ENCODE measurements around the gene PFKM. TPM values are rescaled to one million over a fixed set of nuclear protein-coding genes. Genes with fewer than 3 reads are reported as not detected.

The PFKM gene
- total and polyA plus RNA-seq, 4 donors, result 4.5 to 23.9 (median 5.8) TPM

GRCh38 chr12:48086327-48086726 lies 32.8 kb upstream of the PFKM start:
- TF ChIP-seq ZBTB33 (IDR thresholded peaks at IDR 0.05), result no peak
- no peak for TF ChIP-seq RAD21 (IDR thresholded peaks at IDR 0.05)
- TF ChIP-seq RXRA (IDR thresholded peaks at IDR 0.05), result no peak
- no peak for TF ChIP-seq FOXA1 (IDR thresholded peaks at IDR 0.05)
- no peak for TF ChIP-seq EGR1 (IDR thresholded peaks at IDR 0.05; ENCODE audit: low read depth in 2 of 2)
- TF ChIP-seq TAF1 (conservative IDR thresholded peaks at IDR 0.05), result no peak
- no peak for TF ChIP-seq REST (IDR thresholded peaks at IDR 0.05)
- TF ChIP-seq ATF3 (IDR thresholded peaks at IDR 0.05), result no peak
- Histone ChIP-seq H3K27me3 (ENCODE audit: control insufficient read depth in 4 of 4, insufficient read depth in 4 of 4, low read length in 3 of 4) (no peaks in the 10 kb centered on the region), H3K4me1 (ENCODE audit: control insufficient read depth in 4 of 4, insufficient read depth in 4 of 4, low read length in 3 of 4) (no peaks in the 10 kb centered on the region), H3K36me3 (ENCODE audit: control insufficient read depth in 4 of 4, insufficient read depth in 3 of 4, low read depth in 1 of 4, low read length in 3 of 4) (peaks cover 4 to 40% (median 20%) of the 10 kb centered on the region in 4 donors), H3K9me3 (ENCODE audit: control insufficient read depth in 4 of 4, low read length in 3 of 4) (no peaks in the 10 kb centered on the region), H3K9ac (ENCODE audit: low read depth in 1 of 2, low read length in 2 of 2) (no peak overlapping the region), H3K27ac (ENCODE audit: low read depth in 1 of 2, low read length in 2 of 2) (no peak overlapping the region), H3K4me3 (ENCODE audit: low read depth in 1 of 3, low read length in 3 of 3) (no peak overlapping the region)
- 94% methylated on average over 3 of the region's 3 CpGs for WGBS
- DNase-seq (ENCODE audit: low spot score), result no peak

- H3K4me3 ChIP-seq (ENCODE audit: low read depth in 1 of 3, low read length in 3 of 3), result no peak overlapping the region
- WGBS, result 97% methylated on average over 1 of the region's 1 CpG
- no peak overlapping the region for H3K27ac ChIP-seq (ENCODE audit: low read depth in 1 of 2, low read length in 2 of 2)
- no peak for TF ChIP-seq HNF4G (IDR thresholded peaks at IDR 0.05)
- TF ChIP-seq EGR1 (IDR thresholded peaks at IDR 0.05; ENCODE audit: low read depth in 2 of 2), result no peak
- TF ChIP-seq CTCF (IDR thresholded peaks at IDR 0.05; ENCODE audit: low read depth, low read length, missing input control), result no peak
- no peak for TF ChIP-seq FOXA1 (IDR thresholded peaks at IDR 0.05)
- TF ChIP-seq FOXA2 (IDR thresholded peaks at IDR 0.05), result no peak
- no peak for TF ChIP-seq NR2F2 (IDR thresholded peaks at IDR 0.05)
- no peak for TF ChIP-seq REST (IDR thresholded peaks at IDR 0.05)
- no peak for TF ChIP-seq HNF4A (conservative IDR thresholded peaks at IDR 0.05)
- TF ChIP-seq JUND (IDR thresholded peaks at IDR 0.05), result no peak
- no peak for TF ChIP-seq TAF1 (conservative IDR thresholded peaks at IDR 0.05)
- TF ChIP-seq SP1 (IDR thresholded peaks at IDR 0.05), result no peak
- no peak for TF ChIP-seq ZBTB33 (IDR thresholded peaks at IDR 0.05)
- TF ChIP-seq GABPA (IDR thresholded peaks at IDR 0.05 in 1 of 2, conservative IDR thresholded peaks at IDR 0.05 in 1 of 2), result no peak
- TF ChIP-seq ATF3 (IDR thresholded peaks at IDR 0.05), result no peak
- TF ChIP-seq RAD21 (IDR thresholded peaks at IDR 0.05), result no peak
- no peak for TF ChIP-seq MAX (IDR thresholded peaks at IDR 0.05)
- no peak for TF ChIP-seq RXRA (IDR thresholded peaks at IDR 0.05)
- no peaks in the 10 kb centered on the region for H3K4me1 ChIP-seq (ENCODE audit: control insufficient read depth in 4 of 4, insufficient read depth in 4 of 4, low read length in 3 of 4)
- peaks cover 0 to 37% (median 19%) of the 10 kb centered on the region in 4 donors for H3K36me3 ChIP-seq (ENCODE audit: control insufficient read depth in 4 of 4, insufficient read depth in 3 of 4, low read depth in 1 of 4, low read length in 3 of 4)
- no peaks in the 10 kb centered on the region for H3K9me3 ChIP-seq (ENCODE audit: control insufficient read depth in 4 of 4, low read length in 3 of 4)
- H3K27me3 ChIP-seq (ENCODE audit: control insufficient read depth in 4 of 4, insufficient read depth in 4 of 4, low read length in 3 of 4), result no peaks in the 10 kb centered on the region
- no peak overlapping the region for H3K9ac ChIP-seq (ENCODE audit: low read depth in 1 of 2, low read length in 2 of 2)
- no peak for DNase-seq (ENCODE audit: low spot score)
These were observed 26.6 kb upstream of the PFKM start for GRCh38 chr12:48092611-48093010.
